HG02763 (cell line): ENCODE measurements around the gene NR2C1.
"Not testable (repeated sequence)": the region's sequence is repeated elsewhere in the genome, so short reads cannot be mapped to it uniquely, and the experiment has no call there.

Experiments
- ATAC-seq: cut with Tn5 transposase; IDR thresholded peaks from one replicate; pipeline ENCODE4 v1.9.1; 2021; ENCODE audit warnings: mild to moderate bottlenecking, moderate library complexity; ENCODE audit not compliant: unreplicated experiment

The NR2C1 gene

GRCh38 chr12:95004610-95005009 lies 68.8 kb downstream of the NR2C1 start:
- ATAC-seq: no peak

- no peak for ATAC-seq
These were observed 69.5 kb downstream of the NR2C1 start for GRCh38 chr12:95003921-95004272.

- ATAC-seq: peak; percentile 99
These were observed 70.1 kb downstream of the NR2C1 start, which contains the start of gene NDUFA12 for GRCh38 chr12:95003213-95003920. Gene NDUFA12, minus strand, starts transcription at chr12:95003697. Its CDS starts 17 bp downstream, at chr12:95003680.

GRCh38 chr12:95002754-95003153 lies 70.7 kb downstream of the NR2C1 start:
- no peak for ATAC-seq

- ATAC-seq: no peak
These were observed 75.1 kb downstream of the NR2C1 start for GRCh38 chr12:94998326-94998725.

- ATAC-seq: no peak
These were observed 75.7 kb downstream of the NR2C1 start for GRCh38 chr12:94997726-94998125.

GRCh38 chr12:94997061-94997460 lies 76.4 kb downstream of the NR2C1 start:
- ATAC-seq: no peak

- no peak for ATAC-seq
These were observed 79.1 kb downstream of the NR2C1 start for GRCh38 chr12:94994312-94994711.

GRCh38 chr12:94993855-94994254 lies 79.6 kb downstream of the NR2C1 start:
- ATAC-seq: not testable (repeated sequence)

GRCh38 chr12:94990222-94990621 lies 83.2 kb downstream of the NR2C1 start:
- ATAC-seq: no peak

GRCh38 chr12:94988471-94988870 lies 84.9 kb downstream of the NR2C1 start:
- ATAC-seq: no peak

GRCh38 chr12:94987801-94988200 lies 85.6 kb downstream of the NR2C1 start:
- ATAC-seq: no peak

- no peak for ATAC-seq
These were observed 86.2 kb downstream of the NR2C1 start for GRCh38 chr12:94987076-94987669.

GRCh38 chr12:94985099-94985498 lies 88.3 kb downstream of the NR2C1 start:
- not testable (repeated sequence) for ATAC-seq

GRCh38 chr12:94983321-94983720 lies 90.1 kb downstream of the NR2C1 start:
- ATAC-seq: no peak

GRCh38 chr12:94982456-94982855 lies 91.0 kb downstream of the NR2C1 start:
- ATAC-seq: no peak

GRCh38 chr12:94980577-94980976 lies 92.8 kb downstream of the NR2C1 start:
- no peak for ATAC-seq

GRCh38 chr12:94979941-94980340 lies 93.5 kb downstream of the NR2C1 start:
- ATAC-seq: no peak

- ATAC-seq: no peak
These were observed 95.5 kb downstream of the NR2C1 start for GRCh38 chr12:94977766-94978468.

GRCh38 chr12:94973221-94973620 lies 100.2 kb downstream of the NR2C1 start:
- no peak for ATAC-seq

GRCh38 chr12:94972795-94973194 lies 100.6 kb downstream of the NR2C1 start:
- ATAC-seq: no peak

- ATAC-seq: no peak
These were observed 101.5 kb downstream of the NR2C1 start for GRCh38 chr12:94971923-94972322.
